NCI-H128 (cell line): Measurements from ENCODE around the gene RBM15.

Experiments used
- DNase-seq: peaks from one replicate; lab custom pipeline; 2025; ENCODE audit not compliant: unreplicated experiment; lab: John Stamatoyannopoulos, UW

RBM15 gene

GRCh38 chr1:110347182-110347893, 8.2 kb downstream of the RBM15 start:
- no peak for DNase-seq

- DNase-seq, result no peak
Observed at GRCh38 chr1:110348050-110348449, 8.9 kb downstream of the RBM15 start.

GRCh38 chr1:110348771-110349170, 9.6 kb downstream of the RBM15 start:
- DNase-seq, result no peak

- no peak for DNase-seq
Observed at GRCh38 chr1:110350360-110350759, 11.2 kb downstream of the RBM15 start.

- no peak for DNase-seq
Observed at GRCh38 chr1:110355321-110355720, 16.1 kb downstream of the RBM15 start.

GRCh38 chr1:110356379-110356778, 17.2 kb downstream of the RBM15 start:
- no peak for DNase-seq

GRCh38 chr1:110360431-110360830, 21.3 kb downstream of the RBM15 start:
- no peak for DNase-seq

- DNase-seq, result no peak
Observed at GRCh38 chr1:110361856-110362255, 22.7 kb downstream of the RBM15 start.

GRCh38 chr1:110364221-110364620, 25.0 kb downstream of the RBM15 start:
- no peak for DNase-seq

- no peak for DNase-seq
Observed at GRCh38 chr1:110370827-110371226, 31.6 kb downstream of the RBM15 start.

- no peak for DNase-seq
Observed at GRCh38 chr1:110375490-110375889, 36.3 kb downstream of the RBM15 start.

GRCh38 chr1:110380672-110381283, 41.6 kb downstream of the RBM15 start:
- no peak for DNase-seq

GRCh38 chr1:110383251-110383990, 44.2 kb downstream of the RBM15 start:
- DNase-seq, result no peak

GRCh38 chr1:110384581-110385321, 45.6 kb downstream of the RBM15 start:
- no peak for DNase-seq

GRCh38 chr1:110385369-110385768, 46.2 kb downstream of the RBM15 start:
- DNase-seq, result no peak

GRCh38 chr1:110387048-110387754, 48.0 kb downstream of the RBM15 start:
- DNase-seq, result no peak

- DNase-seq, result no peak
Observed at GRCh38 chr1:110390096-110390495, 50.9 kb downstream of the RBM15 start.

GRCh38 chr1:110390692-110391245, 51.6 kb downstream of the RBM15 start, which contains the start of gene SLC16A4:
Gene SLC16A4, minus strand, starts transcription at chr1:110391026. Its CDS starts 1,703 bp downstream, at chr1:110389323.
- no peak for DNase-seq

- no peak for DNase-seq
Observed at GRCh38 chr1:110393286-110393685, 54.1 kb downstream of the RBM15 start.
